ENCODE results near the gene RAB34. TPM values are rescaled to one million over a fixed set of nuclear protein-coding genes. Genes with fewer than 3 reads are reported as not detected.

The RAB34 gene
- total and polyA plus RNA-seq, 2 donors (not counting 3 experiments of a cell fraction or from before 2014, with no cell fraction given): 62.3 to 113 TPM

DNA sequence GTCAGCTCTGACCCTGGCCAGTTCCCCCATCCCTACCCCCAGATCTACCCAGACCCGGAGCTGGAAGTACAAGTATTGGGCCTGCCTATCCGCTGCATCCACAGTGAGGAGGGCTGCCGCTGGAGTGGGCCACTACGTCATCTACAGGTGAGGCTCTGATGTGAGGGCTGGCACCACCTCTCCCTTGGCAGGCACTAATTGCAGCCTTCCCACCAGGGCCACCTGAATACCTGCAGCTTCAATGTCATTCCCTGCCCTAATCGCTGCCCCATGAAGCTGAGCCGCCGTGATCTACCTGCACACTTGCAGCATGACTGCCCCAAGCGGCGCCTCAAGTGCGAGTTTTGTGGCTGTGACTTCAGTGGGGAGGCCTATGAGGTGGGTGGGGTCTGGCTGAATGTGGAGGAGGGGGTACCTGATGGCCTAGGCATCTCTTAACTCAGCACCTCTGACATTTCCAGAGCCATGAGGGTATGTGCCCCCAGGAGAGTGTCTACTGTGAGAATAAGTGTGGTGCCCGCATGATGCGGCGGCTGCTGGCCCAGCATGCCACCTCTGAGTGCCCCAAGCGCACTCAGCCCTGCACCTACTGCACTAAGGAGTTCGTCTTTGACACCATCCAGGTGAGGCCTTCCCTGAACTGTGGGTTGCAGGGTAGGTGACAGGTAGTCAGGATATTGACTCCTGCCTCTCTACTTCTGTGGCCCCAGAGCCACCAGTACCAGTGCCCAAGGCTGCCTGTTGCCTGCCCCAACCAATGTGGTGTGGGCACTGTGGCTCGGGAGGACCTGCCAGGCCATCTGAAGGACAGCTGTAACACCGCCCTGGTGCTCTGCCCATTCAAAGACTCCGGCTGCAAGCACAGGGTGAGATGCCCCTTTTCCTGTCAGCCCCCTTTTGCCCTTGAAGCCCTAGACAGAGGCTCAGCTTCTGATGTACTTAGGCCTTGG lies 30.4 kb upstream of the RAB34 start:
- no peak overlapping the region for H3K9ac ChIP-seq (replicated peaks; ENCODE audit: extremely low read depth, insufficient read depth, low read length)
- H3K9me1 ChIP-seq (replicated peaks; ENCODE audit: control insufficient read depth, extremely low read depth, insufficient read depth, low read length): no peaks in the 10 kb centered on the region
- H3K4me1 ChIP-seq (ENCODE audit: control insufficient read depth, extremely low read depth, insufficient read depth, low read length): peaks cover 26% of the 10 kb centered on the region
- CTCF ChIA-PET: interaction anchor here (1.0 to 16.6 kb wide), 7 partner anchors 13 to 168 kb away, joined by 3 to 602 read pairs (median 10); partner anchors contain the start of genes NEK8, RPL23A and TLCD1
- no peak overlapping the region for H2AFZ ChIP-seq (ENCODE audit: low read depth, low read length)
- H4K20me1 ChIP-seq (replicated peaks; ENCODE audit: control insufficient read depth, extremely low read depth, insufficient read depth, low read length): no peaks in the 10 kb centered on the region
- dilution Hi-C loops (cut with MboI; ENCODE audit: extremely low pct_ligation_motif_present, low sequenced_read_pairs): no loop called here
- no peak overlapping the region for H3K4me3 ChIP-seq (replicated peaks in 1 of 3; ENCODE audit: insufficient read depth in 1 of 3, low read depth in 1 of 3, low read length in 3 of 3)
- H3K4me2 ChIP-seq (ENCODE audit: insufficient read depth, low read length): no peak overlapping the region
- peaks cover 4 to 20% of the 10 kb centered on the region in 2 experiments for H3K36me3 ChIP-seq (ENCODE audit: control insufficient read depth in 2 of 2, extremely low read depth in 1 of 2, insufficient read depth in 2 of 2, low read length in 2 of 2)
- TF ChIP-seq POLR2A (IDR thresholded peaks at IDR 0.05; ENCODE audit: low read depth, low read length) (no peak), MYC (IDR thresholded peaks at IDR 0.05; ENCODE audit: low read depth, low read length) (no peak), FOS (IDR thresholded peaks at IDR 0.05; ENCODE audit: borderline replicate concordance, insufficient read depth, low read length) (no peak), EZH2 (IDR thresholded peaks at IDR 0.05; ENCODE audit: borderline replicate concordance, low read depth, low read length, severe bottlenecking) (no peak), JUN (IDR thresholded peaks at IDR 0.05; ENCODE audit: borderline replicate concordance, insufficient read depth, insufficient read length, low read depth) (no peak), GATA2 (IDR thresholded peaks at IDR 0.05; ENCODE audit: insufficient read depth, insufficient read length, low read depth, low read length) (no peak), POLR2AphosphoS5 (IDR thresholded peaks at IDR 0.05; ENCODE audit: insufficient read depth, low read depth, low read length) (no peak)
- TF ChIP-seq, protein P1, sequence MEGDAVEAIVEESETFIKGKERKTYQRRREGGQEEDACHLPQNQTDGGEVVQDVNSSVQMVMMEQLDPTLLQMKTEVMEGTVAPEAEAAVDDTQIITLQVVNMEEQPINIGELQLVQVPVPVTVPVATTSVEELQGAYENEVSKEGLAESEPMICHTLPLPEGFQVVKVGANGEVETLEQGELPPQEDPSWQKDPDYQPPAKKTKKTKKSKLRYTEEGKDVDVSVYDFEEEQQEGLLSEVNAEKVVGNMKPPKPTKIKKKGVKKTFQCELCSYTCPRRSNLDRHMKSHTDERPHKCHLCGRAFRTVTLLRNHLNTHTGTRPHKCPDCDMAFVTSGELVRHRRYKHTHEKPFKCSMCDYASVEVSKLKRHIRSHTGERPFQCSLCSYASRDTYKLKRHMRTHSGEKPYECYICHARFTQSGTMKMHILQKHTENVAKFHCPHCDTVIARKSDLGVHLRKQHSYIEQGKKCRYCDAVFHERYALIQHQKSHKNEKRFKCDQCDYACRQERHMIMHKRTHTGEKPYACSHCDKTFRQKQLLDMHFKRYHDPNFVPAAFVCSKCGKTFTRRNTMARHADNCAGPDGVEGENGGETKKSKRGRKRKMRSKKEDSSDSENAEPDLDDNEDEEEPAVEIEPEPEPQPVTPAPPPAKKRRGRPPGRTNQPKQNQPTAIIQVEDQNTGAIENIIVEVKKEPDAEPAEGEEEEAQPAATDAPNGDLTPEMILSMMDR (IDR thresholded peaks at IDR 0.05; ENCODE audit: extremely low read depth in 1 of 2, insufficient read depth in 1 of 2, low read depth in 1 of 2, low read length in 2 of 2): no peak
- TF ChIP-seq, protein P2, sequence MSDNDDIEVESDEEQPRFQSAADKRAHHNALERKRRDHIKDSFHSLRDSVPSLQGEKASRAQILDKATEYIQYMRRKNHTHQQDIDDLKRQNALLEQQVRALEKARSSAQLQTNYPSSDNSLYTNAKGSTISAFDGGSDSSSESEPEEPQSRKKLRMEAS (IDR thresholded peaks at IDR 0.05; ENCODE audit: insufficient read depth, insufficient read length): no peak
- intact Hi-C loops (cut with micrococcal nuclease): no loop called here
- DNase-seq (ENCODE audit: low read depth, low spot score): no peak
- POLR2A ChIA-PET: interaction anchor here (0.7 to 6.3 kb wide), 3 partner anchors 21 to 204 kb away, joined by 3 to 45 read pairs (median 3); partner anchors contain the start of genes NEK8, PHF12, RPL23A and TLCD1
- no peaks in the 10 kb centered on the region for H3K9me3 ChIP-seq (replicated peaks; ENCODE audit: control insufficient read depth, insufficient read depth, low read length)
- no peak overlapping the region for H3K27ac ChIP-seq (ENCODE audit: insufficient read depth, low read depth, low read length)
- H3K27me3 ChIP-seq (ENCODE audit: control insufficient read depth in 2 of 2, insufficient read depth in 2 of 2, low read length in 2 of 2): no peaks in the 10 kb centered on the region
- peaks cover 31% of the 10 kb centered on the region for H3K79me2 ChIP-seq (ENCODE audit: control insufficient read depth, insufficient read depth, low read length)
- no TSS peak for BruUV-seq (replicated peaks)
- FAIRE-seq: no peak

Measured in endothelial cell of umbilical vein (primary cell).